ENCODE measurements around the gene PSD4.

Gene PSD4

DNA sequence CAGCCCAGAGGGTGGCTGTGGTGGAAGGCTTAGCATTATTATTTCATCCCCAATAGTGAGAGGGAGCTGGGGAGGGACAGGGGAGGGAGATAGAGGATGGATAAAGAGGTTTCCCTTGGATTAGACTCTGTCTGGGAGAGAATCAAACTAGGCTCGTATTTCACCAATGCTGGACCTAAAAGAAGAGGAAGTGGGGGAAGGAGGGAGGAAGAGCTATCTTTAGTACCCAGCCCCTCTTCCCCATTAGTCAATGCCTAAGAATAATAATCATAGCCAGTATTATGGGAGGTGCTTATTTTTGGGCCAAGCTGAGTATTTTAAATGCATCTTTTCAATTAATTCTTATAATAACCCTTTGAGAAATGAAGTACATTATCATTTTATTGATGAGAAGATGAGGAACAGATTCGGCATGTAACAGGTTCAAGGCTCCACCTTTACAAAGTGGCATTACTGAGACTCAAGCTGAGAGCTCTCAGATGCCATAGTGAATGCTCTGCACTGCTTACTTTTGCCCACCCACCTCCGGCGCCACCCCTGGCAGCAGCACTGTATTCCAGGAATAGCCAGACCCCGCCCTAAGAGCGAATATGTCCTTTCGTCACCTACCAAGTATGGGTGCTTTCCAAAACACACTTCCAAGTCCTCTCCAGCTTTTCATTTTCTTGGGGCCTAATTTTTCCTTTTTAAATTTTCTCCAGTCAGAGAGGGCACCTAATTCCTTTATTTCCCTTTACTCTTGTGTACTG lies 83.9 kb downstream of the PSD4 start:
- TF ChIP-seq TAF1 (IDR thresholded peaks at IDR 0.05; ENCODE audit: borderline replicate concordance, insufficient read depth, low read length) (no peak), POLR2AphosphoS5 (IDR thresholded peaks at IDR 0.05; ENCODE audit: low read depth, low read length) (no peak), SIN3A (IDR thresholded peaks at IDR 0.05; ENCODE audit: borderline replicate concordance, insufficient read depth, low read length) (no peak), FOXP2 (optimal IDR thresholded peaks at IDR 0.05; ENCODE audit: borderline replicate concordance, extremely low read depth, extremely low read length, insufficient read depth) (no peak)
- TF ChIP-seq, protein P1, sequence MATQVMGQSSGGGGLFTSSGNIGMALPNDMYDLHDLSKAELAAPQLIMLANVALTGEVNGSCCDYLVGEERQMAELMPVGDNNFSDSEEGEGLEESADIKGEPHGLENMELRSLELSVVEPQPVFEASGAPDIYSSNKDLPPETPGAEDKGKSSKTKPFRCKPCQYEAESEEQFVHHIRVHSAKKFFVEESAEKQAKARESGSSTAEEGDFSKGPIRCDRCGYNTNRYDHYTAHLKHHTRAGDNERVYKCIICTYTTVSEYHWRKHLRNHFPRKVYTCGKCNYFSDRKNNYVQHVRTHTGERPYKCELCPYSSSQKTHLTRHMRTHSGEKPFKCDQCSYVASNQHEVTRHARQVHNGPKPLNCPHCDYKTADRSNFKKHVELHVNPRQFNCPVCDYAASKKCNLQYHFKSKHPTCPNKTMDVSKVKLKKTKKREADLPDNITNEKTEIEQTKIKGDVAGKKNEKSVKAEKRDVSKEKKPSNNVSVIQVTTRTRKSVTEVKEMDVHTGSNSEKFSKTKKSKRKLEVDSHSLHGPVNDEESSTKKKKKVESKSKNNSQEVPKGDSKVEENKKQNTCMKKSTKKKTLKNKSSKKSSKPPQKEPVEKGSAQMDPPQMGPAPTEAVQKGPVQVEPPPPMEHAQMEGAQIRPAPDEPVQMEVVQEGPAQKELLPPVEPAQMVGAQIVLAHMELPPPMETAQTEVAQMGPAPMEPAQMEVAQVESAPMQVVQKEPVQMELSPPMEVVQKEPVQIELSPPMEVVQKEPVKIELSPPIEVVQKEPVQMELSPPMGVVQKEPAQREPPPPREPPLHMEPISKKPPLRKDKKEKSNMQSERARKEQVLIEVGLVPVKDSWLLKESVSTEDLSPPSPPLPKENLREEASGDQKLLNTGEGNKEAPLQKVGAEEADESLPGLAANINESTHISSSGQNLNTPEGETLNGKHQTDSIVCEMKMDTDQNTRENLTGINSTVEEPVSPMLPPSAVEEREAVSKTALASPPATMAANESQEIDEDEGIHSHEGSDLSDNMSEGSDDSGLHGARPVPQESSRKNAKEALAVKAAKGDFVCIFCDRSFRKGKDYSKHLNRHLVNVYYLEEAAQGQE (IDR thresholded peaks at IDR 0.05; ENCODE audit: insufficient read depth in 1 of 2, low read depth in 2 of 2, low read length in 2 of 2) = no peak

DNA sequence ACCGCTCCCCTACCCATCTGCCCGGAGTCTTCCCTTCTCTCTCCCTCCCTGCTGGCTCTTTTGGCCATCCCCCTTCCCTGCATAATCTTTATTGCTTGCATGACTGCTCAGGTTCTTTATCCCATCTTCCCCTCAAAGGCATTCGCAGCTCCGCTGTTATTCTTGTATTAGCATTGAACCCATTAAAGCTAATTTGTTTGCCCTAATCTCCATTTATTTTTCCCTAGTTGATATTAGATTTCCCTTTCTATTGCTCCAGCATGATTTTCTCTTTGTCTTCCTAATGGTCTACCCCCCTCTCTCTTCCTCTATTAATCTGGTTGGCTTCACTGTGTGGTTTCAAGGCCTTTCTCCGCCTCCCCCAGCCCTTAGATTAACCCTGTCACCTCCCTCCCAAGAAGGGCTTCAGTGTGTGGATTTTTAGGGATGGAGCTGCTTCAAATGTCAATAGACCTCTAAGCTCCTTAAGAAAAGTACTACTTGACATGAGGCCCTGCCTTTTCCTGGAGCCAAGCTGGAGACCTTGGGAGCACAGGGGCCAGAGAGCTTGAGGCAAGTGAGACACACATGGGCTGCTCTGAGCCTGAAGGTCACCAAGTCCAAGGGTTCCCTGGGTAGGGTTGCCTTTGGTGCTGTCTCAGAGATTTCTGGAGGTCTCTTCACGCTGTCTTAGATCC lies 84.8 kb downstream of the PSD4 start:
- TF ChIP-seq, protein P1 (IDR thresholded peaks at IDR 0.05; ENCODE audit: insufficient read depth in 1 of 2, low read depth in 2 of 2, low read length in 2 of 2) = no peak
- TF ChIP-seq TAF1 (IDR thresholded peaks at IDR 0.05; ENCODE audit: borderline replicate concordance, insufficient read depth, low read length) (no peak), POLR2AphosphoS5 (IDR thresholded peaks at IDR 0.05; ENCODE audit: low read depth, low read length) (no peak), SIN3A (IDR thresholded peaks at IDR 0.05; ENCODE audit: borderline replicate concordance, insufficient read depth, low read length) (no peak), FOXP2 (optimal IDR thresholded peaks at IDR 0.05; ENCODE audit: borderline replicate concordance, extremely low read depth, extremely low read length, insufficient read depth) (no peak)
